Sciatic nerve (tissue), 2 donors: ENCODE results near the gene ACKR1. TPM values are rescaled to one million over a fixed set of nuclear protein-coding genes. Genes with fewer than 3 reads are reported as not detected.

Experiments used
- ATAC-seq: fragments of 200-7000 bp; cut with Tn5 transposase; one replicate; pipeline ENCODE4 v1.9.1; 2020; ENCODE audit warnings: mild to moderate bottlenecking, moderate library complexity
- DNase-seq: peaks from one replicate; pipeline ENCODE4 v3.0.0-alpha.2; 2020; ENCODE audit warnings: low spot score
- intact Hi-C: fragments of 100-400 bp; cut with DNase I; formaldehyde crosslinking; loops from one replicate; pipeline ENCODE4 v1.14.2; 2022
- total RNA-seq: library from RNA; stranded (reverse); fragmentation: NEBNext Ultra II Directional; extraction: Animal tissue kit (Norgen Biotek cat#: 25700); gene quantifications from one replicate; pipeline ENCODE4 v1.2.1, GENCODE V29; 2021
- donor health status: DM: no; HTN: no; CAD: no.
- donor health status: DM: no; HTN: no; CAD: no.

ACKR1 gene
- total RNA-seq, 1 donor from 2014 or later = 156 TPM

DNA sequence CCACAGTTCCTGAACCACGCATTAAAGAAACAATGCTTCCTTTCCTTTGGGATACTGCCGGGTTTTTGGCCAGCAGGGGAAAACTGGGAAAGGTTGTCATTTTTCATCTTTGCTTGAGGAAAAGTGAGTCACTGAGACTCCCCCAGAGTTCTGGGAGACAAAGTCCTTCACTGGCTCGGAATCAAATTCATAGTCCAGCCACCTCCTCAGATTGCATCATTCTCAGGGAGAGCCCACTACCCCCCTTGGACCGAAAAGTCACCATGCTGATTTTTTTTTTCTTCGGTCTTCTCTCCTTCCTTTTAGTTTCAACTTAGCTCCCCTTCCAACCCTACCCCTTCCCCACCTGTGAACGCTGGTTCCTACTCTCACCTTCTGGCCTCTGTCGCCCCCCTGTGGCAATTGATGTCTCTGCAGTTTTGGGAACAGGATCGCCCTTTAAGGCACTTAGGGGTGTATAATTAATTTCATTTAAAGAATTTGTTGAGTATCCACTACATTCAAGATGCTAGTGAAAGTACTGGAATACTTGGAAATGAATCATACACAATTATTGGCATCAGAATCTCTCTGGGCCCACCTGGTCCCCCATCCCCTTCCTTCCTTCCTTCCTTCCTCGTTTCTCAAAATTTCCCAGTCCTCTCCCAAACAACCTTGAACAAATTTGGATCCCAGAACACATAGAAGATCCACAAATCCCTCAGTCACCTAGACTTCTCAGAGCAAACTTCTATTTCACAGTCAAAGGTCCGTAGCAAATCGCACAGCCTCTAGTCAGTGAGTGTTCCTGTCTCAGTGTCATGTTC is 6.9 kb downstream of the ACKR1 start:
- intact Hi-C loops = loop anchor here (10.0 kb wide), 1 partner anchor 67 kb away; no protein-coding TSS in a partner anchor
- ATAC-seq = no peak
- DNase-seq = no peak

DNA sequence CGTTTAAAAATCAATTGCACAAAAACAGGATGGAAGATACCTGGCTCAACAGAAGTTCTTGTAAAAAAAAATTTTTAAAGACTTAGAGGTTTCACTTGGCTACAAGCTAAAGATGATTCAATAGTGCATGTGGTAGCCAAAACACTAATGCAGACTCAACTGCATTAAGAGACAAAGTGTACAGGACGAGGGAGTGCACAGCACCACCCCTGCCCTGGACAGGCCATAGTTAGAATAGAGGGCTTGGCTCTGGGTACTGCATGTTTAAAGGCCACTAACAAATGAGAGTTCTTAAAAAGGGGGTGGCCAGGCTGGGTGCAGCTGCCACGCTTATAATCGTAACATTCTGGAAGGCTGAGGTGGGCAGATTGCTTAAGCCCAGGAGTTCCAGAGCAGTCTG is 7.9 kb downstream of the ACKR1 start:
- intact Hi-C loops = loop anchor here (10.0 kb wide), 1 partner anchor 68 kb away; no protein-coding TSS in a partner anchor
- no peak for ATAC-seq

DNA sequence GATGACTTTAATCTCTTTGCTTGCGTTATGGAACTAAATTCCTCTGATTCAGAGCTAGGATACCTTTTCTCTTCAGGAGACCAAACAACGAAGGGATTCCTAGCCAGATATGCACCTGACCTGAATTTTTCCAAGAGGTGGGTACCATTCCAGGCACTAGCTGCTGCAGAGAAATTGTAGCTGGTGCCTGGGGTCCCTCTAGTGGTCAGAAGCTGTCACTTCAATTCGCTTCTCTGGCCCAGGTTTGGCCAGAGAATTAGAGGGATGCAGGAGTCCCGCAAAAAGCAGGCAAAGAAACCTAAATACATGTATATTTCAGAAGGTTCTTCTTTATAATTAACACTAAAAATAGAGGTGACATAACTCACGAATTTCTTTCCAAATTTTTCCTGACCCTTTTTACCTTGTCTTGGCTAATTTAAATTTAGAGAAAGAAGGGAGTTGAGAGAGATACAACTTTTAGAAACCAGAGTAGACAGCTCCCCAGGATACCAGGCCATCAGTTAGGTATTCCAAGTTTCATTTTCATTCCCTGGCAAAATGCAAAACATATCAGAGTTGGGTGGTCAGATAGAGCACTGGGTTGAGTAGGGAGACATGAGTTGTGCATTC is 9.6 kb downstream of the ACKR1 start:
- ATAC-seq = peak; percentile 55
- intact Hi-C loops = loop anchor here (10.0 kb wide), 1 partner anchor 69 kb away; no protein-coding TSS in a partner anchor
- no peak for DNase-seq

More for the DNA sequence above, 7.9 kb downstream of the ACKR1 start:
- no peak for DNase-seq

DNA sequence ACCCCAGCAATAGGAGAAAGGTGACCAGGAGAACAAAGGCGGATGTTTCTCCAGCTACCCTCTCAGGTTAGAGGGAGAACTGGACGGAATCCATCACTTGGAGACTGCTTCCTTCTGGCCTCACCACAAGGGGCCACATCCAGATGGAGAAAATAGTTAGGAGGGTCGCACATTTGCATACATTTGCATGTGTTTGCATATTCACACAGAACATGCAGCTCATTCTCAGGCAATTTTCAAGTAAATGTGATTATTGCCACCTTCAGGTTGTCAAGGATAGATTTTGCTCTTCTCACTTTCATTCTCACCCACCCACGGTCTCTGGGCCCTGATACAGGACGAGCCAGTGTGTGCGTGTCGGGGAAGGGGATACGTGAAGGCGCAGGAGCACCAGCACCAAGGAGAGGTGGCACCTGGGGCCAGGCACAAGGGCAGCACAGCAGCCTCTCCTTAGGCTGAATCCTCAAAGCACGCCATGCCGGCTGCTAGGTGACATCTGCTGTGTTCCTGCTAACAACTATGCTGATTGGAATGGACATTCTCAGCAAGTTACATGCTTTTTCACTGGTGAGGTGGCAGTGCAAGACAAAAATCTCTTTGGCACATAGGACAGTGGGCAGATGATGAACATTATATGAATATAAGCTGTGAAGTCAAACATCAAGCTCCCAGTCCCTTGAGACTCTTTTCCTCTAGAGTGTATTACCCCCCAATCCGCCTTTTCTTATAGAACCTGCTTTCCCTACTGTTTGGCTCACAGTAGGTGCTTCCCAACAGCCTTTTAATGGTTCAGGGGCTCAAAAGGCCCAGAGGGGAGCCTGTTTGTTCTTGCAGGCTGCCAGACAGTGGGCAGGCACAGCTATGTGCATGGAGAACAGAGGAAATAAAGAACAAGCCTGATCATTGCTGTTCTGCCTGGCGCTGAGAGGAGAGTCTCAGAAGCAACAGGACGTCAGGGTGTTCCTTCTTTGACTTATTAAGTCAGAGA is 14.3 kb downstream of the ACKR1 start:
- ATAC-seq (no peak), DNase-seq (no peak)
- intact Hi-C loops = loop anchor here (10.0 kb wide), 1 partner anchor 74 kb away; no protein-coding TSS in a partner anchor

DNA sequence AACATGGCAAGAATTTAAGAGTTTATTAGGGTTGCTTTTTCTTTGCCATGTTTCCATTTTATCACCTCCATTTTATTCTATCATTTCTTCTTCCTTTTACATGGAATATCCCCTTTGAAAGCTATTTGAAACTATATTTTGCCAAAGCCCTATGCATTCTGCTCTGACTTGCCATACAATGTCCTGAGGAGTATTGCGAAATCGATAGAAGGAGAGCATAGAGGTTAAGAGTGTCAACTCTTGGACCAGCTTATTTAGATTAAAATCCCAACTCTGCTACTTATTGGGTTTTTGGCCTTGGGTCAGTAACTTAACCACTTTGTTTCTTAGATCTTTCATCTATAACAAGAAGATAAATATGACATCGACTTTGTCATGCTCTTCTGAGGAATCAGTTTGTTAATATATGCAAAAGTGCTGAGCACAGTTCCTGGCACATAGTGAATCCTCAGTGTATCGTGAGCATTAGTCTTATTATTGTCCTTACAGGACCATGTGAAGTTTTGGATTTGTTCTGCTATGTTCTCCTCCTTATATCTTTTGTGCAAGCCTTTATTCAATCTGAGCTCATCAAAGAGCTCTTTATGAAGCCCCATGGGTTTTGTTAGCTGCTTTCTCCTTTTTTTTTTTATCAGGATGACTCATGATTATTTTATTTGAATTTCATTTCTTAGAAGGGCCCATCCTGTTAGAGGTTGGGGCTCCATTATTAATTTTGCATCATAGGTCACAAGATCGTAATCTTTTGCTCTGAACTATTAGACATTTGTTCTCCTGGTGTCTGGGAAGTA is 17.6 kb downstream of the ACKR1 start:
- ATAC-seq (no peak), DNase-seq (no peak)
- intact Hi-C loops = no loop called here

DNA sequence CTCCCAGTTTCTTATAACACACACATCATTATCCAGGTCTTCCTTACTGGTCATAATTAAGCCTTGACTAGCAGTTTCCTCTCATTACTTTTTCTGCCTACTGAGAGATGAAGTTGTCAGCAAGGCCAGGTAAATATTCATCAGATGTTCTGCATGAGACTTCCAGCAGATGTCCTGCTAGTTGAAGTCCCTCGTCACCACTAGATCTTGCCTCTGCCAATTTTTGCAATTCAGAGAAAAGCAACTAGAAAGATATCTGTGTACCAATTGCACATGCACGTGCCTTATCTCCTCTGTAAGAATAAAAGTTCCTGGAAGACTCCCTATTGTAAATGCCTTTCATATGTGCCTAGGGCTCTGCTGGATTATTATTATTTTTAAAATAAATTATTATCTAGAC is 18.3 kb downstream of the ACKR1 start:
- ATAC-seq (no peak), DNase-seq (no peak)
- intact Hi-C loops = no loop called here

DNA sequence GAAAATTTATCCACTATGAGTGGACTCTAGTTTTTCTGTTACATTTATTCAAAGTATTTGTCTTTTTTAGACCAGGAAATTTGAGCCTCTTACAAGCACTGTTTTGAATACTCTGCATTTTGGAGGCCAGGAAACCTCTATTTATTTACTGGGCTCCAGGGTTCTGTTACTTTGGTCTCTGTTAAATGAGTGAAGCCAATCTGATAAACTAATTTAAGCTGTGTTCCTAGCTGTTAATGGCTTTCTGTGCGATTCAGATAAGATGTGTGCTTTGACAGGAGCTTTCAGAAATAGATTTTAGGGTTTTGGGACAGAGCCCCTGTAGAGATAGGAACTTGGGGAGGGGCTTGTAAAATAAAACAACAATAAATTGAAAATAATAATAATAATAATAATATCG is 23.9 kb downstream of the ACKR1 start:
- intact Hi-C loops = no loop called here
- no peak for DNase-seq
- no peak for ATAC-seq

DNA sequence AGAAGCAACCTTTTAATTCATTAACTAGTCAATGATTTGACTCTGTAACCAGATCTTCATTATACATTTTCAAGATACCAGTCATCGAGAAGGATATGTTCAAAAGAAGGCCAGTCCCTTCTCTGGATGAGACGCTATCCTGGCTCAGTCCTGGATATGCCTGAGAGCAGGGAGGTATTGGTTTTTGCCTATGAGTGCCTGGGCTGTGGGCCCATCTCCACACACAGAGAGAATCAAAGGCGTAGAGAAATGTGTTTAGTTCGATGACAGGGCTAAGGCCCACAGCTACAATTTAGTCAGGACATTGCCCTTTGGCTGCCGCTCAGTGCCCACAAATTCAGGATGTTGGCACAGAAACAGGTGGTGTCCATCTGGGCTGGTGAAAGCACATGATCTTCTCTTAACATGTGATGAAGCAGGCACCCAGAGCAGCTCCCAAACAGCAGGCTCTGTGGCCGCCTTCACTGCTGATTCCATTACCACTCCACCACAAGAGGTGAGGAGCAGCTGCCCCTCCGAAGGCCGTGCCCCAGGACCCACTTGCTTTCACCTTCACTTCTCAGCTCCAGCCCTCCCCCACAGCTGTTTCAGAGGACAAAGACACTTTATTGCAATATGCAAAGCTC is 24.7 kb downstream of the ACKR1 start:
- intact Hi-C loops = no loop called here
- DNase-seq (no peak), ATAC-seq (no peak)

DNA sequence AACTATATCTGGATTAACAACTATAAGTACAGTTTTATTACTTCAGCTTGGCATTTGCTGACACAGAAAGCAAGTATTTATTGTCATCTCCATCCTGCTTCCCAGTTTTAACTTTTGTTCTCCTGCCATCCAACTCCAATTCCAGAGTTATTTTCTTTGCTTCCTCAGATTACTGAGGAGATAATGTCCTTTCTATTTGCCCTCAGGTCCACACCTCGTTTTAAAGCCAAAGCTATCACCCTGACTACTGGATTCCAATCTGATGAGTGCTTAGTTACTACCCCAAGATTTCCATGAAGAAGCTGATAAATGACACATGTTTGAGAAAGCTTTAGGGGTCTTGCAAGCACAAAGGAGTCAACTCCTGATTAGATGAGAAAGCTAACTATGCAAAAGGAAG is 25.2 kb downstream of the ACKR1 start:
- DNase-seq (no peak), ATAC-seq (no peak)
- intact Hi-C loops = no loop called here

DNA sequence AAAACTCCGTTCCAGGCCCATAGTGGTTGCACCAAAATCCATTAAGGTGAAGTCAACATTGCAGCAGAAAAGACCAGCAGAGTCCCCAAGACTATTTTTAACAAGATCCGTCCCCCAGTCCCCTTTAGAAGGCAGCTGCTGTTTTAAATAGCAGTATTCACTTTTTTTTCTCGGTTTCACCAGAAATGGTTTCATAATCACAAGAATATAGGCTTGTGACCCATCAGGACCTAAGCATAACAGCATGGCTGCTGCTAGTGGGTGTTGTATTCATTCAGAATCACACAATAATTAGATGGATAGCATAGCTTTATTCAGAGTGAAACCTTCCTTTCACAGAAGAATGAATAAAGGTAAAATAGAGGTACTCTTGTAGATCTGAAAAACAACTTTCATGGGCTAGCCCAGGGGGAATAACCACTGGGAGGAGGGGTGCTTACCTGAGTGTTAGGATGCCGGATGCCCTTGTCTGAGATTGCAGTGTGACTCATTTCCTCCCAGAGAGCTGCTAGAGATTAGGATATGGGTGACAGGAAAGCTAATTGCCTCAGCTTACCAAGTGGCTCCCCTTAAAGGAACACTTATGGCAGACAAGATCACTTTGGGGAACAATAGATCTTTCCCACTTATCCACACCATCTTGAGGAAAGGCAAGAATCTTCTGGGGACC is 35.0 kb downstream of the ACKR1 start:
- intact Hi-C loops = no loop called here
- ATAC-seq (no peak), DNase-seq (no peak)

DNA sequence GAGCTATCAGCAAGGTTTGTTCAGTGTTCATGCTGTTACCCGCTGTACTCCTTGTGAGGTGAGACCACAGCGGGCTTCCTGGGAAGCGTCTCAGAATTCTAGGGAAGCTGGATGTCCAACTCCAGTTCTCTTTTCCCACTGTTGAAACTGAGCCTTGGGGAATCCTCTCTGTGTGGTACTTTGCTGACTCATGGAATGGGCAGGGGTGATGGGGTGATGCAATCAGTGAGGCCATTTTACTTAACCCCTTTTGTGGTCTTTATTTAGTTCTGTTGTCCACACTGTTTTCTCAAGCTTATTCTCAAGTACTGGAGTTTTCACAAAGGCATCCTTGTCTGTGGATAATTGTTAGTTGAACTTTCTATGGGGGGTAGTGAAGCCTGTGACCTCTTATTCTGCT is 42.6 kb downstream of the ACKR1 start:
- DNase-seq = no peak
- no peak for ATAC-seq
- intact Hi-C loops = no loop called here

DNA sequence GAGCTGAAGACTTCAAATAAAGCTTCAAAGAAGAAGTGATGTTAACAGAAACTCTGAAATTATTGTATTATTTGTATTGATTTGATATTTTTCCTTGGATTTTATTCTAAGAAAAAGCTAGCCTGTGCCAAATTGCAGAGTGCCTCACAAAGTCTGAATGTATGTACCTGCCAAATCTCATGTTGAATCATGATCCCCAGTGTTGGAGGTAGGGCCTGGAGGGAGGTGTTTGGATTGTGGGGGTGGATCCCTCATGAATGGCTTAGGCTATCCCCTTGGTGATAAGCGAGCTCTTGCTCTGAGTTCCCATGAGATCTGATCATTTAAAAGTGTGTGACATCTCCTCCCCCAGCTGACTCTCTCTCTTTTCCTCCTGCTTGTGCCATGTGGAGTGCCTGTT is 43.6 kb downstream of the ACKR1 start:
- intact Hi-C loops = no loop called here
- DNase-seq = no peak
- no peak for ATAC-seq

DNA sequence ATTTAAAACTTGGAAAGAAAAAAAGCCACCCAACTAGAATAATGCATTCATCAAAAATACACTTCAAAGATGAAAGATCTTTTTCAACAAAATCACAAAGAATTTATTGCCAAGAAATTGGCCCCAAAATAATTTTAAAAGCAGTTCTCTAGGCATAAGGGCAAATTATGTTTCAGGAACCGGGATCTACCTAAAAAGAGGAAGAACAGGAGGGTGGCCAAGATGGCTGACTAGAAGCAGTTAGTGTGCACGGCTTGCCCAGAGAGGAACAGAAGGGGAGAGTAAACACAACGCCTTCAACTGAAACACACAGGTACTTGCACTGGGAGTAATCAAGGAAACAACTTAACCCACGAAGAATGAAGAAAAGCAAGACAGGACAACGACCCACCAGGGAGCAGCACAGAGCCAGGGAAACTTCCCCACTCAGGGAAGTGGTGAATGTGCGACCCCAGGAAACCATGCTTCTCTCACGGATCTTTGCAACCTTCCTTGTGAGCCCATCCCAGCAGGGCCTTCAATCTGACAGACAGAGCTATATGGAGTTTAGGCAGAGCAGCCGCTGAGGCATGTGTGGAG is 46.1 kb downstream of the ACKR1 start:
- intact Hi-C loops = no loop called here

More for the DNA sequence above, 46.1 kb downstream of the ACKR1 start:
- no peak for DNase-seq
- ATAC-seq = no peak
